ENCODE results near the gene SMG5.

DNA sequence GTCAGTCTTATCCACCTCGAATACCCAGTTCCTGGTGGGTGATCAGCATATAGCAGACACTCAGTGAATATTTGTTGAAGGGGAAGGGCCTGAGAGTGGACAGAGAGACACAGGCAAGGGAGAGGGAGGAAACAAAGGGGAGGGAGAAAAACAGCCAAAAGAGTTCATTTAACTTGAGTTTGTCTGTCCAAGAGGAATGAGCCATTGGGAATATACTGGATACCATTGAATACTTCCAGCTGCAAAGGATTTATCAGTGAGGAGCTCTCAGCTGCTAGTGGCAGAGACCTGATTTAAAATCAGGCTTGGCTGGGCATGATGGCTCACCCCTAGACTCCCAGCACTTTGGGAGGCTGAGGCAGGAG is 52.2 kb downstream of the SMG5 start:
- TF ChIP-seq CTCF (IDR thresholded peaks at IDR 0.05; ENCODE audit: insufficient read depth, low read length, poor library complexity, severe bottlenecking) (no peak), EZH2phosphoT487 (conservative IDR thresholded peaks at IDR 0.05; ENCODE audit: low read length) (no peak)

Data from SU-DHL-6 (cell line).